K562 (cell line): Measurements from ENCODE around the gene PHF3. TPM values are rescaled to one million over a fixed set of nuclear protein-coding genes. Genes with fewer than 3 reads are reported as not detected.

ENCODE experiments used
- CBX8 ChIP-seq: fragments of 200-600 bp; sonication (generic); IDR thresholded peaks from 2 replicates; pipeline ENCODE4 v1.6.1; 2012; ENCODE audit warnings: borderline replicate concordance, mixed run types, low read depth, mild to moderate bottlenecking, moderate library complexity, mixed read lengths, low read length, control low read depth, inconsistent platforms; ENCODE audit not compliant: poor library complexity, severe bottlenecking; ENCODE audit errors: extremely low read depth
- CEBPZ ChIP-seq: fragments of 150-350 bp; IDR thresholded peaks from 2 replicates; pipeline ENCODE4 v1.6.1; 2014; ENCODE audit warnings: low read depth, mild to moderate bottlenecking, low read length, borderline replicate concordance
- DMBX1 ChIP-seq: fragments of 250-450 bp; sonication (Bioruptor Pico); IDR thresholded peaks from 2 replicates; pipeline ENCODE4 v1.8.0; 2022; ENCODE audit warnings: inconsistent platforms, mild to moderate bottlenecking, moderate library complexity, borderline replicate concordance
- ESRRA ChIP-seq: fragments of 450-650 bp; IDR thresholded peaks from 2 replicates; pipeline ENCODE4 v1.6.1; 2014; ENCODE audit warnings: low read depth, mild to moderate bottlenecking, moderate library complexity, borderline replicate concordance
- GABPA ChIP-seq: fragments of 200-800 bp; sonication (Bioruptor generic); conservative IDR thresholded peaks from 2 replicates; pipeline ENCODE4 v1.6.1; 2016; ENCODE audit warnings: low read depth, missing genetic modification characterization, missing compliant biosample characterization
- HMGN3 ChIP-seq: IDR thresholded peaks from 2 replicates; pipeline ENCODE4 v1.6.1; 2011; ENCODE audit warnings: borderline replicate concordance, low read depth, mild to moderate bottlenecking, mixed read lengths, low read length; ENCODE audit not compliant: insufficient read length; ENCODE audit errors: extremely low read depth
- MAFK ChIP-seq: IDR thresholded peaks from 2 replicates; pipeline ENCODE4 v1.6.1; 2011; ENCODE audit warnings: low read length, improper control_type of control experiment
- MYC ChIP-seq, 2 experiments: fragments of 250-450 bp in 1 of 2; sonication (Bioruptor Pico) in 1 of 2; IDR thresholded peaks; 2 replicates each; pipeline versions ENCODE4 v1.5.1 to v1.6.1; 2012 to 2021; ENCODE audit warnings: low read depth in 2 of 2, borderline replicate concordance in 1 of 2, improper control_type of control experiment in 1 of 2, low read length in 1 of 2, mild to moderate bottlenecking in 1 of 2, moderate library complexity in 1 of 2
- SLC30A9 ChIP-seq: fragments of 250-450 bp; sonication (Bioruptor Pico); IDR thresholded peaks from 2 replicates; pipeline ENCODE4 v1.8.0; 2022; ENCODE audit warnings: mild to moderate bottlenecking, moderate library complexity
- polyA plus RNA-seq, 8 experiments: library from polyadenylated mRNA; depleted of rRNA in 4 of 8; stranded (reverse) in 5 of 8; unstranded in 3 of 8; fragments of >200 nt; fragmentation: Nextera tagmentation in 2 of 8; fragmentation: Illumina TruSeq in 1 of 8; extraction: Ambion mirVana in 2 of 8; extraction: Trizol in 1 of 8; gene quantifications; 2 replicates each; pipeline versions ENCODE4 v1.2.1 to v1.2.3, GENCODE V29; 2011 to 2014; ENCODE audit warnings: inconsistent platforms in 1 of 8, missing spikeins in 1 of 8
- total RNA-seq, 7 experiments: library from RNA; depleted of rRNA in 6 of 7; stranded (reverse); fragments of >200 nt in 6 of 7; fragmentation: Illumina TruSeq in 2 of 7; extraction: Trizol in 2 of 7; gene quantifications; 2 replicates each; pipeline versions ENCODE4 v1.2.1 to v1.2.3, GENCODE V29; 2011 to 2021; ENCODE audit warnings: low replicate concordance in 1 of 7

Gene PHF3
- total and polyA plus RNA-seq, 9 of the 15 experiments (the other 6 are each of a cell fraction or from before 2014, with no cell fraction given), result 8.1 to 51.2 (median 30.9) TPM

DNA sequence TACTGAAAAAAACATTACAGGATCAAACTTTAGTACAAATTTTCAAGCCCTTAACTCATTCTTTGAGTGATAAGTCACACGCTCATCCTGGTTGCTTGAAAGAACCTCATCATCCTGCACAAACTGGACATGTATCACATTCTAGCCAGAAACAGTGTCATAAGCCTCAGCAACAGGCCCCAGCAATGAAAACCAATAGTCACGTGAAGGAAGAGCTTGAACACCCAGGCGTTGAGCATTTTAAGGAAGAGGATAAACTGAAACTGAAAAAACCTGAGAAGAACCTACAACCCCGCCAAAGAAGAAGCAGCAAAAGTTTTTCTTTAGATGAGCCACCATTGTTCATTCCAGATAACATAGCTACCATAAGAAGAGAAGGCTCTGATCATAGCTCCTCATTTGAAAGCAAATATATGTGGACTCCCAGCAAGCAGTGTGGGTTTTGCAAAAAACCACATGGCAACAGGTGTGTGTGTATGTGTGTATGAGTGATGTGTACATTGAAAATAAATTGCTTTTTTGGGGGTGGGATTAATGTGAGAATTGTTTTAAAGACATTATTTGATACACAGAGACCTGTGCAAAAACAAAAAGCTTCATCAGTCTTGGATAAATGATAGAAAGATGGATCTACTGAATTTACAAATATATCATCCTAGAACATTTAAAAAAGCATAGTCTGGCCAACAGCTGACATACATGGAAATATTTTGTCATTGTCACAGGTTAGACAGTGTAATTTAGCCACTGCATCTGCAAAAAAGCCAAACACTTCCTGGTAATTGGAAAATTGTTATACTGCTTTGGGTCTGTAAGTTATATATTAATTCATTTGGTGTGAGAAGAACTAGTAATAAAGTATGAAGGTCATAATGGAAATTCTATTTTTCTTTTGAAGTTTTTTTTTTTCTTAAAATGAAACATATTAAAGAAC is 50.1 kb downstream of the PHF3 start (continued):
- TF ChIP-seq ESRRA (no peak), GABPA (no peak), SLC30A9 (CRISPR knock-in tag) (no peak), CBX8 (no peak), DMBX1 (CRISPR knock-in tag) (no peak), HMGN3 (no peak), CEBPZ (no peak), MYC (IDR thresholded peaks at IDR 0.05; ENCODE audit: low read depth, low read length) (no peak), MYC (CRISPR knock-in tag; IDR thresholded peaks at IDR 0.05; ENCODE audit: borderline replicate concordance, low read depth) (no peak), MAFK (no peak)
